NCI-H1694 treated with DMSO at 0.1 percent for 48 hours (cell line): Measurements from ENCODE around the gene SIGLEC12.
"Not testable (repeated sequence)": the region's sequence is repeated elsewhere in the genome, so short reads cannot be mapped to it uniquely, and the experiment has no call there.

ENCODE experiments used
- DNase-seq: peaks from one replicate; lab custom pipeline; 2025; lab: John Stamatoyannopoulos, UW

The SIGLEC12 gene

DNA sequence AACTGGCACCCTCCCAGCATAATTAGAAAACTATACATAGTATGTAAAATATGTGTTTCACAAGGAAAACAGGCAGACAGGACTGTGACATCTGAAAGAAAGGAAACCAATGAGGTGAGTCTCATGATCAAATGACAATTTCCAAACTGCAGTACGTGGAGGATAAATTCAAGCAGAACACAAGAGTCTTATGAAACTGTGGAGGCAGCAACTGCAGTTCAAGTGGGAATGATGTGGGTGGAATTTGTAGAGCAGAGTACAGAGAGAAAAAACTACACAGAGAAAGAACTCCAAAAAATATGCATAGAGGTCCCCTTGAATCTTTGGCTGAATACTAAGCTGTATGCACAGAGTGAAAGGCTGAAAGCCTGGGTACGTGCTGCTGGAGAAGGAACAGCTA, 20.2 kb upstream of the SIGLEC12 start:
- DNase-seq = no peak

DNA sequence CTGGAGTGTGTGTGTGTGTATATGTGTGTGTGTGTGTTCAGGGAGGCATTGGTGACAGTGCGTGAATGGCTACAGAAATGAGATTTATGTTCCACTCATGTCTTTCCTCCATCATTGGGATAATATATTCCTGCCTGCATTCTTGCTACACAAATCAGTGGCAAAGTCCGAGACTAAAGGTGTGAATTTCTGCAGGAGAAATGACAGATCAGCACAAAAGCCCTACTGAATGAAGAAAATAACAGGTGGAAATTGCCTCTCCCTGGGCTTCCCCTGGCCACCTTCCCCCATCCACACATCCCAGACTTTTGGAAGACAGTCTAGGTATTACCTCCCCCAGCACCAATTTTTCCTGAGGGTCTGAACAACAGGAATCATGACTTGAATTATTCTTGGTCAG, 19.8 kb upstream of the SIGLEC12 start:
- DNase-seq = no peak

DNA sequence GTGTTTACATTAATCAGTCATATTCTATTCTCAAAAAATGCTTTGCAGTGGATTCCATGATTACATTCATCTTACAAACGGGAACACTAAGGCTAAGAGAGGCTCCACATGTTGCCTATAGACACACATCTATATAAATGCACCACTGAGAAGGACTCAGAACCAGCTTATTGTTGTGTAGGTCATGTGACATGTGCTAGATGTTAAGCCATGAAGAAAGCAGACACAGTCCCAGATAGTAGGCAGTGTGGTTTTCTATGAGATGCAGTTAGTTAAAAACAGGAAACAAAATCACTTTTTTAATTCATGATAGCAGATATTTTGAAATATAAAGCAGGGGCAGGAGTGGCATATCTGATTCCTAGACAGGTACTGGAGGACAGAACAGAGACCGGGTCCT, 19.1 kb upstream of the SIGLEC12 start:
- no peak for DNase-seq

DNA sequence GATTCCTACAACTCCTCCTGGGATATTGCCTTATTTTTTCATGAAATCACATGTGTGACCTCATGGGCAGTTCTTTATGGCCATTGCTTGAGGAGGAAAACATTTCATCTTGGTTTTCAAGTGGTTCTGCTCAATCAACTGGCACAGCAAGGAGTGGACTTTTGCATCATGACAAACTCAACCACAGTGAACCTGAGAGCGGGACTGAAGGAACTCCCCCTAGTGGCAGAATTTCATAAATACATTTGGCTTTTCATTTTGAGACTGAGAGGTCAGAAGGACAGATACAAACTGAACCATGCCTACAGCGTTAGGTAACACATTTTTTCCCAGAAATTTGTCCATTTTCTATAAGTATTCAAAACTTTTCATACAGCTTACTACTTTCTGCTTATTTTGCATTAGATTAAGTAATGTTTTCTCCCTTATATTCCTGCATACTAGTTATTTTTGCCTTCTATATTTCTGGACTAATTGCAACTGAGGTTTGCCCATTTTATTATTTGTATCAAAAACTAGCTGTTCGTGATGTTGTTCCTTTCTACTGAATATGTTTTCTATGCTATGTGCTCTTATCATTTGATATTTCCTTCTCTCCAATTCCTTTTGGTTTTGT, 13.4 kb upstream of the SIGLEC12 start:
- DNase-seq = peak; percentile 10

DNA sequence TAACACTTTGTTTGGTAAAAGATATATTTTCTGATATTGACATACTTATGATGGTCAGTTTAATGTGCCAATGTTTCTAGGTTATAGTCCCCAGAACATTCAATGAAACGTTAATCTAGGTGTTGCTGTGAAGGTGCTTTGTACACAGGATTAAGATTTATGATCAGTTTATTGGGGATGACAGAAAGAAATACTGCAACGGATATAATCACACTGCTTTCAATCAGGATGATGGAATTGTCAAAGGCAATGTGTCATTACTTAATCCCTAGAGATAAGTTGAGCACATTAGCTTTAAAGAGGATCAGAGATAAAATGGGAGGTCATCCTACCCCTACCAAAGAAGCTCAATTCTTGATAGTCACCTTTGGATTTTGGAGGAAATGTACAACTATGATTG, 12.4 kb upstream of the SIGLEC12 start:
- no peak for DNase-seq

DNA sequence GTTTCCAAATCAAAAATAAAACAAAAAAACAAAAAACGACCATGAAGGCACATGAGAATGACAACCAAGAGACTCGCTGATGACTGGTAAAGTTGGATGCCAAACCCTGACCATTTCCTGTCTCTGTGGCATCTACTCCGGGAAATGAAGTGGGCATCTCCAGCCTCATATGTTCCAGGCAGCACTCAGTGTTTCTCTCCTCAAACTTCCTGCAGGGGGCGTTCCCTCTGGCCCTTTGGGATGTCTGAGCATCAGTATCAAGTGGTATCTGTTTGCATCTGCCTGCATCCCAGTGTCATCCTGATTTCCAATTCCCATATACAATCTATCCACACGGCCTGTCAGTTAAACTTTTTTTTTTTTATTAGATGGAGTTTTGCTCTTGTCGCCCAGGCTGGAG, 9.8 kb upstream of the SIGLEC12 start:
- DNase-seq = no peak

DNA sequence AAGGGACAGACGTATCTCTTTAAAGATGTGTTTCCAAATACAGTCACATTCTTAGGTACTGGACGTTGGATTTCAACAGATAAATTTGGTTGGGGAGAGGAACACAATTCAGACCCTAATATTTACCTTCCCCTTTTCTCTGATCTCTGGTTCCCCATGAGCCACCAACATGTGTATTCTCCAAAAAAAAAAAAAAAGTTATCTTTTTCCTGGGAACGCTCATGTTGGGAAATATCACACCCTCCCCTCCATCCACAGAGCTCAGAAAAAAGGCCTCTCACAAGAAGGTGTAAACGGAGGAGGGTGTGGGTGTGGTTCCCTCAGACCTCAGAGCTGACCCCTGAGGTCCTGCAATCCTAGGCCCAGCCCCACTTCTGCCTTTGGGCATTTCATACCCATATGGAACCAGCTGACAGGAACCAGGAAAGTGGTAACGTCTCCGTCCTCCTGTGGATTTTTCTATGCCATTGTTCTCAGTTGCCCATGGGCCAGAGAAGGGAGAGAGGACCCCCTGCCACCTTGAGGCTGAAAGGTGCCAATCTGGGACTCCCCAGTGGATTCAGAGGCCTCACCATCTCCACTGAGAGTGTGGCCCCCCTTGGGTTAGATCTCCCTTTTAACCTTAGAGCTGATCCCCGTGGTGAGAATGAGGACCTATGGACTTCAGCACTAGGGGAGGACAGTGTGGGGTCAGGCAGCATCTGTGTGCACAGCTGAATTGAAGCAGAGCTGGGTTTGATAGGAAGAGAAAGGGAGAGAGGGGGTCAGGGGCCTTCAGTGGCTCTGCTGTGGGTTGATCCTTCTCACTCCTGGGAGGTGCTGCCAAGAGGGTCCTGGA, 8.4 kb upstream of the SIGLEC12 start:
- no peak for DNase-seq

DNA sequence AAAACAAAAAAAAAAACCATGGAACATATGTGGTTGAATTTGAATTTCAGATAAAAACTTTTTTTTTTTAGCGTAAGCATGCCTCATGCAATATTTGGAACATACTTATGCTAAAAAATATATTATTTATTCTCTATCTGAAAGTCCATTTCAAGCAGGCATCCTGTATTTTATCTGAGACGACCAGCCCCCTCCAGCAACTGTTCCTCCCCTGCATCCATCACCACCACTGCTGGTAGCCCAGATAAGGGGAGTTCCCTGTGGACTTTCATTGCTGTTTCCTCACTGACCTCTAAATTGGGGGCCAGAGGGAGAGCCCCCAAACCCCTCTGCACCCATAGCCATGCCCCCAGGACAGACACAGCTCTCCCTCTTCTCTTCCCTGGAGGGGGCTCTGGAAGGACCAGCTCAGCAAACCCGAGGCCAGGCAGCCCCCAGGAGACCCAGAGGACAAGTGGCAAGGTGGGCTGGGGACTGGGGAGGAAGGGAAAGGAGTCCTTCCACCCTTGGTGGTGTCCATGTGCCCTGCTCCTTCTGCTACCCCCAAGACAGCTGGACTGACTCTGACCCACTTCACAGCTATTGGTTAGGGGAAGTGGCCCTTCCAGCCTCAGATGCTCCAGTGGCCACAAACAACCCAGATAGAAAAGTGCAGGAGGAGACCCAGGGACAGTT, 6.6 kb upstream of the SIGLEC12 start:
- DNase-seq = no peak

DNA sequence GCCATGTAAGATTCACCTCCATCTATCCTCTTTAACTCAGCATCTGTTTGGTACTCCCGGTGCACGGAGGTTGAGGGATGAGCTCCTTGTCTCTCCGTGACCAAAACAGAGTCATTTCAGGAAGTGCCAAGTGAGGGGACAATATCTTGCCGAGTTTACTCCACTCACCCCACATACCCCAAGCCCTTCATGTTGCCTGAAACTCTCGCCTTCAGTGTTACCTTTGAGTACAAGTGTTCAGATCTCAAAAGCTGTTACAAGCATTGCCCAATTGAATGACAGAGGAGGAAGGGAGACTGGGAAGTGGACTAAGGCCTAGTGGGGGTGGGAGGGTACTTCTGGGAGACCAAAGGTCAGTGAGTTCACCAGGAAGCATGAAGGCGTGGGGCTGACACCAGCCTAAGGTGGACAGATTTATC, 6.0 kb upstream of the SIGLEC12 start:
- no peak for DNase-seq

DNA sequence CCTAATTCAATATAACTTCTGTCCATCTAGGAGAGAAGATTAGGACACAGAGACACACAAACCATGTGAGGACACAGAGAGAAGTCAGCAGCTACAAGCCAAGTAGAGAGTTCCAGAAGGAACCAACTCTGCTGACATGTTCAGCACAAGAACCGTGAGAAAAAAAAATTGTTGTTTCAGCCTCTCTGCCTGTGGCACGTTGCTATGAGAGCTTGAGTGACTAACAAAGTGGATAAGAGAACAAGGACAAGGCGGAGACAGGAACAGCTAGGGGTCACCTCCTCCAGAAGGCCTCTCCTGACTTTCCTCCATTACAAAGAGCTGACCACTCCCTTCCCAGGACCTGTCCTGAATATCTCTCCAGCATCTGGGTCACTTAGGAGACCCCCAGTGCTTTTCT, 5.6 kb upstream of the SIGLEC12 start:
- DNase-seq = no peak

DNA sequence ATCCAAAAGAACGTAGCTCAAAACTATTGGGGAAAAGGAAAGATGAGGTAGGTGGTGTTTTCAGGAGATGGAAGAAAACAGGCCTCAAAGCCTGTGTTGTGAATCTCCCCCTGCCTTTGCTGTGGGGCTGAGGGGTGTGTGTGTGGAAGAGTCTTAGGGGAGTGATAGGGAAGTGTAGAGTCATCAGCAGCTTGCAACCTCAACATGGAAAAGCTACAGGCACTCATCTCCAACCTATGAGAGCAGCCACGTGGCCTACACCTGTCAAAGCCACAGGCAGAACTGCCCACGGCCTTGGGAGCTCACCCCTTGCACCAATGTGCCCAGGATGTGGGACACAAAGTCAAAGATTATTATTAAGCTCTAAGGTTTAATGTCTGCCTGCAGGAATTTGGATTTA, 4.3 kb upstream of the SIGLEC12 start:
- DNase-seq = no peak

DNA sequence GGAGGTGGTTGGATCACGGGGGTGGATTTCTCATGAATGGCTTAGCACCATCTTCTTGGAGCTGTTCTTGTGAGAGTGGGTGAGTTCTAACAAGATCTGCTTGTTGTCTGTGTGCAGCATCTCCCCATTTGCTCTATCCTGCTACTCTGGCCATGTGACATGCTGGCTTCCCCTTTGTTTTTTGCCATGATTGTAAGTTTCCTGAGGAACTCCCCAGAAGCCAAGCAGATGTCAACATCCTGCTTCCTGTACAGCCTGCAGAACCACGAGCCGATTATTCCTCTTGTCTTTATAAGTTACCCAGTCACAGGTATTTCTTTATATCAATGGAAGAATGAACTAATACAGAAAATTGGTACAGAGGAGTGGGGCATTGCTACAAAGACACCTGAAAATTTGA, 2.3 kb upstream of the SIGLEC12 start:
- no peak for DNase-seq

DNA sequence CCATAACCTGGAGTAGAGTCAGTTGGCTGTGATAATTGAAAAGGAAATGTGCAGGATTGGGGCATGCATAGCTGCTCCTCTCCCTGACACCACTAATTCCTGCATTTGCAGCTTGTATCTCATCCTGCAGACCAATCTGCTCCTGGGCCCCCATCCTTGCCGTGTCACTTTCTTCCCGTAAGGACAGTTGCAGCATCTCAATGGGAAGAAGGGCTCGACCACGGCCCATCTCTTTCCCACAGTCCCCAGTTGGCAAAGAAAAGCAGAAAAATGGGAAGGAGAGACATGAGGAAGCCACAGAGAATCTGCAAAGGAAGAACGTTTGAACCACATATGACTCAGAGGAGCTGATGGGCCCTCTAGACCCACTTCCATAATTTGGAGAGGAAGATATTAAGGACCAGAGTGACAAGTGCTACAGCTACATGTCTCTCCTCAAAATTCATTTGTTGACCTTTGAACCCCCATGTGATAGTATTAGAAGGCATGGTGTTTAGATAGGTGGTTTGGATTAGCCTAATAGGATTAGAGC, 1.8 kb upstream of the SIGLEC12 start:
- DNase-seq = no peak

DNA sequence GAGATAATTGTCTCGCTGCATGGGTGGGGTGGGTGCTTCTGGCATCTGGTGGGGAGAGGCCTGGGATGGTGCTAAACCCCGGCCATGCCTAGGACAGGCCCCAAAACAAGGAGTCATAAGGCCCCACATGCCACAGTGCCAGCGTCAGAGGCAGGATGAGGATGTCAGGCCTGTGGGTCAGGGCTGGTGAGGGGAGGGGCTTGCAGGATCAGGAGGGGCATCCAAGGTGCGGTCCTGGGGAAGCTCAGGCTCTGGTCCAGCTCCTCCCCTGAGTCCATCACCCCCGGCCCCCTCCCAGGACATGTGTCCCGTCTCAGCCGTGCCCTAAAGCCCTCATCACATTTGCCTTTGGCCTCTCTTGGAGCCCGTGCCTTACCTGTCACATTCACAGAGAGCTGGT, 669 bp downstream of the SIGLEC12 start:
- not testable (repeated sequence) for DNase-seq

DNA sequence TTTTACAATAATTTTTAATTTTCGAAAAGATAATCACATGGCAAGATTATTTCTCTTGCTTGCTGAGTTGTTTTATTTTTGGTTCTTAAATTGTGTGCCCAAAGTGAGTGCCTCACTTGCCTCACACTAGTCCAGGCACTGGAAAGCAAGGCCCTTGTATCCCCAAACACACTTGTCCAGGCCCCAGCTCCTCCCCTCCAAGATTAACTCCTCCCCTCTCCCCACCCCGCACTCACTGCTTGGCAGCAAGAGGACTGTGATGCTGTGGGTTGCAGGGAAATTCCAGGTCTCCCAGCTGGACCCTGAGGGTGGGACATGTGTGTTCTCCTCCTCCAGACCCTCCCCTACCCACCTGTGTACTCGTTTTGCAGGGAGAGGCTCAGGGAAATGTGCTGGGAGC, 3.9 kb downstream of the SIGLEC12 start:
- no peak for DNase-seq

DNA sequence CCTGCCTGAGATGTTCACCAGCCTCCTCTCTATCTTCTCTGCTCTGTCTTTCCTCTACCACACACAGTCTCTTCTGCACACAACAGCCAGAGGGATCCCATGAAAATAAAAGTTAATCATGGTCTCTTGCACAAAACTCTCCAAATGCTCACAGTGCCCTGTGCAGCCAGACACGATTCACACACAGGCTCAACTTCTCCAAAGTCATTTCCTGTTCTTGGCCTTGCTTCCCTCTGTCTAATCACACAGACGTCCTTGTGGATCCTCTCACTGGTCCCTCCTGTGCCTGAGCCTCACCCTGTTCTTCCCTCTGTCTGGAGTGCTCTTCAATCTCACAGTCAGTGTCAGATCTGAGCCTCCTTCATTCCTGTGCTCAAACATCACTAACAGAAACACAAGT, 7.8 kb downstream of the SIGLEC12 start:
- DNase-seq = no peak

DNA sequence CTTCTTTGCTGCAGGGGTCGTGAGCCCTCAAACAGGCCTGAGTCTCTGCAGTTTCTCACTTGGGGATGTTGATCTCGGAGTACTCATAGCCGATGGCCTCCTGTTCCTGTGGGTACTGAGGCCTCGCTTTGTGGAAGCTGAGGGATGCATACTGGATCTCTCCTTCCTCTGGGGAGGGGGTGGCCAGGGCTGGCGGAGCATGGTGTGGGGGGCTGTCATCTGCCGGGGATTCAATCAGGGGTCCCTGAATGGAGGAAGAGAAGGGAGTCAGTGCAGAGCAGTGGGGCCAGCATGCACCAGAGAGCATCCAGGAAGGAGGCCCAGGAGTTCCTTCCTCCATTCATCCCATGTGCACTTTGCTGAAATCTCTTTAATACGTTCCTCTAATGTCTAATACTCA, 10.0 kb downstream of the SIGLEC12 start:
- no peak for DNase-seq

DNA sequence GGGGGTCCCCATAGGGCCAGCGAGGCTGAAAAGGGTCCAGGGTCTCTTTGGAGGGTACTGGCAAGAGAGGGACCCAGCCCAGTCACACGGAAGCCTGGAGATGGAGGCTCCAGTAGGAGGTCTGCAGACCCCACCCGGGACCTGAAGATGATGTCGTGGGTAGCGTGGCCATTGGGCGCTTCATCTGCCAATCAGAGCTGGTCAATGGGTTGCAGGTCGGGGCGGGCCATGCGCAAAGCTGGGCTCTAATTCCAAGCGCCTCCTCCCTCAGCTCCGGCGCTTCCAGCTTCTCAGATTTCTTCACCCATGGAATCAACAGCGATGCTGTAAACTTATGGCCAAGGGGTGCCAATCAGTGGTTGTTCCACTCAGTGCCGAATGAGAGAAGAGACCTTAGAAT, 10.9 kb downstream of the SIGLEC12 start:
- no peak for DNase-seq

DNA sequence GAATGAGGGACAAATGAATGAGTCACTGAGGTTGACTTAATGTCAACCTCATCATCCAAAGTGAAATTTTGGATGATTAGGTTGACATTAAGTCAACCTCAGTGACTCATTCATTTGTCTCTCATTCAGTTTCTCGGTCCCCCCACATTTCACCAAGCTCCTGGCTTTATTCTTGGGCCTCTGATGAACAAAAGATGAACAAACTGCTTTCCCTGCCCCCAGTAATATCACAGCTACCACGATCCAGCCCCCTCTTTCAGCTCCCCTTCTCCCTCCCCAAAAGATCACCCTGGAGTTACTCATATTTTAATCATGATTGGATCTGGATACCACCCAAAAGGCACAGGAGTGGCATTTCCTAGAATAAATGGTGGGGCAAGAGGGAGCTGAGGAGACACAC, 12.5 kb downstream of the SIGLEC12 start:
- DNase-seq = no peak

DNA sequence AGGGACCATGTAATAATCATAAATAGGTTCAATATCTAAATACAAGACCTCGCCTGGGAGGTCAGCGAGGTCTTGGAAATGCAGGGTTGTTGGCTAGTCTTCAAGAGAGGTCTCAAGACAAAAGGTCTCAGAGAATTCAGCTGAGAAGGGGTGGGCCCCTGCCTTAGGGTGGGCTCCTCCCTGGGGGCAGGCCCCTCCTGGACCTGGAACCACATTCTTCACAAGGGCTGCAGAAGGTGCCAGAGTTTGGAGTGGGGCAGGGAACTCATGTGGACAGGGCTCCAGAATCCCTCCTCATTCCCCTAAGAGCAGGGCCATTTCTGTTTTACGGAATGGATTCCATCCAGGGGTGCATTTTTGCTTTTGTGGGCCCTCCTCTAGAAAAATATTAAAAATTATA, 13.1 kb downstream of the SIGLEC12 start:
- no peak for DNase-seq

DNA sequence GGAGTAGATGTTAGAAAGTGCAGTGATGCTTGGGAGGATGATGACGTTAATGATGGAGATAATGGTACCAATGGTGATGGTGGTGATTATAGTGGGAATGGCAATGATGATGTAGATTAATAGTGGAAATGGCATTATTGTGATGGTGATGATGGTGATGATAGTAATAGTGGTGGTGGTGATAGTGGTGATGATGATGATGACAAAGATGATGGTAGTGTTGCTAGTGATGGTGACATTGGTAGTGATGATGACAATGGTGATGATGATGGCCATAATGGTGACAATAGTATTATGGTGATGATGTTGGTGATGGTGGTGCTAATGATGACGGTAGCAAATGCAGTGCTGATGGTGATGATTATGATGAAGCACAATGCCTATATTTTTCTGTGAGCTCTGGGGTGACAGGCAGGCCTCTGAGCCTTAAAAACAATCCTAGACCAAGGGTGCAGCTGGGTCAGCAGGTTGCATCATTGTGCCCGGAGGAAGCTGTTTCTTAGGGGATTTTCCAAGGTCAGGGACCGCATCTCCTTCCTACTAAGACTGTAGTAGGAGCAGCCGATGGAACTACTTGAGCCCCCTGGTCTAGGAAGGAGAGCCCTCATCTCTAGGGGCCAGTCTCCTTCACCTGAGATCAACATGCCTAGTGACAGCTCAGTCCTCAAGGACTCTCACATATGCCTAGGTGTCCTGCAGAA, 15.5 kb downstream of the SIGLEC12 start:
- no peak for DNase-seq

DNA sequence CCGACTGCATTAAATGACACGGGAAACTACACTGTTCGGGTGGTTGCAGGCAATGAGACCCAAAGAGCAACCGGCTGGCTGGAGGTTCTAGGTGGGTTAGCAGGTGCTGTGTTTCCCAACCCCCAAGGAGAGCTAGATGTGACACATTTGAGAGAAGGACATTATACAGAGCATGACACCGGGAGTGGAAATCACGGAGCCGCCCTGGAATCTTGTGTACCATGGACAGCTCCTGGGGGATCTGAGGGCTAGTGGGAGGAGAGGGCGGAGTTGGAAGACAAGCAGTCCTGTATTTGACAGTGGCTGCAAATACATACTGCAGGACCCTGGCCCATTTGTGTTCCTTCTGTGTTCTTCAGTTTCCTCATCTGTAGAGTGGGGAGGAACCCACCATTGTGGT, 21.0 kb downstream of the SIGLEC12 start:
- no peak for DNase-seq
